ENCODE results near the gene GALNT17.
"Not testable (repeated sequence)": the region's sequence is repeated elsewhere in the genome, so short reads cannot be mapped to it uniquely, and the experiment has no call there.

GALNT17 gene

DNA sequence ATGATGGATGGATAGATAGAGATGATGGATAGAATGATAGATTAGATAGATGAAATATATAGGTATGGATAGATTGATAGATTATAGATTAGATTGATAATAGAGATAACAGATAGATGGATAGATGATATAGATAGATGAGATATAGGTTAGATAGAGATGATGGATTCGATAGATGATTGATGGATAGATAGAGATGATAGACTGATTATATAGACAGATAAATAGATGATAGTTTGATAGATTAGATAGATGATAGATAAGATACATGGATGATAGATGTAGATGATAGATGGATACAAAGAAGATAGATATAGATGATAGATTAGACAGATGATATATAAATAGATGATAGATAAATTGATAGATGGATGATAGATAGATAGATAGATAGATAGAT lies 448.1 kb downstream of the GALNT17 start:
- no peak for DNase-seq

DNA sequence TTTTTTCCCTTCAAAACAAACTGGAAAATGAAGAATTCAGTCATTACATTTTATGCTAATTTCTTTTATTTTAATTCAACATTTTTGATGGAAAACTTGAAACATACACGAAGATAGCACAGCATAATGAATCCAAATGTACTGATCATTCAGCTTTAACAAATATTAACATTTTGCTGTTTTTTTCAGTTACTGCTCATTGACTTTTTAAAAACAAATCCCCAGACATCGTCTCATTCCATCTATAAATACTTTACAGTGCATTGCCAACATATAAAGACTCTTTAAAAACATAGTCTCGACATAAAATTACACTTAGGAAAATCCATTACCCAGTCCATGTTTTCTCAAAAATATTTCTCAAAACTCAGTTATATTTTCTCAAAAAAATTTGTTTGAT lies 452.3 kb downstream of the GALNT17 start:
- DNase-seq = no peak

DNA sequence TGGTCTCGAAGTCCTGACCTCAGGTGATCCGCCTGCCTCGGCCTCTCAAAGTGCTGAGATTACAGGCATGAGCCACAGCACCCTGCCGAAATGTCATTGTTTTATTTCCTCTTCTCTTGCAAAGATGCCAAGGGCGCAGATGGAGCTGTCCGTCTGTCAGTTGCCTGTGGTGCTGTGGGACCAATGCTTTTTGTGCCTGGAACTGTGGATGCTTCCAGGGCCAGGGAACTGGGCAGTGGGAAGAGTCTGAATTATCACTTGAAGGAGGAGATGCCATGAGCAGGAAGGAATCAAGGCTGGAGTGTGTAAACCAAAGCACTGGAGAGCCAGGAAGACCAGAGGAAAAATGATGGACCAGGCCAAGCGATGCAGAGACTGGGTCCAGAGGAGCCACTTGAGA lies 459.9 kb downstream of the GALNT17 start:
- no peak for DNase-seq

DNA sequence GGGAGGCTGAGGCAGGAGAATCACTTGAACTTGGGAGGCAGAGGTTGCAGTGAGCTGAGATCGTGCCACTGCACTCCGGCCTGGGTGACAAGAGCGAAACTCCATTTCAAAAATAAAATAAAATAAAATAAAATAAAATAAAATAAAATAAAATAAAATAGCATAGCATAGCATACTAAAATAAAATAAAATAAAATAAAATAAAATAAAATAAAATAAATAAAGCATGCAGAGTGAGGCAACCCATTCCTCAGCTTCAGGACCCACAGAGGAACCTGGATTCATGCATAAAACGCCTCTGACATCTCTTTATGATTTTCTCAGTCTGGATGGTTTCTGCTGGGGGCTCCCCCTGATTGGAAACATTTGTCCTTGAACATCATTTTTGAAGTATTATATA lies 460.4 kb downstream of the GALNT17 start:
- not testable (repeated sequence) for DNase-seq

DNA sequence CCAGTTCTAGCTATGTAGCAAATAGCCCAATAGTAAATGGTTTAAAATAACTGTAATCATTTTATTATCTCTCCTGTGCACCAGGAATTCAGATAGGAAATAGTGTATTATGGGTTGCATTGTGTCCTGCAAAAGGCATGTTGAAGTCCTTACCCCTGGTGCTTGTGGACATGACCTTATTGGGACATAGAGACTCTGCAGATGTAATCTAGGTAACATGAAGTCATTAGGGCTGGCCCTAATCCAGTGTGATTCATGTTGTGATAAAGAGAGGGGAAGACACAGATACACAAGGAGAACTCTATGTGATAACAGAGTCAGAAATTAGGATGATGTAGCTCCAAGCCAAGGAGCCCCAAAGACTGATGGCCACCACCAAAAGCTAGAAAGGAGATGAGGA lies 462.8 kb downstream of the GALNT17 start:
- no peak for DNase-seq

DNA sequence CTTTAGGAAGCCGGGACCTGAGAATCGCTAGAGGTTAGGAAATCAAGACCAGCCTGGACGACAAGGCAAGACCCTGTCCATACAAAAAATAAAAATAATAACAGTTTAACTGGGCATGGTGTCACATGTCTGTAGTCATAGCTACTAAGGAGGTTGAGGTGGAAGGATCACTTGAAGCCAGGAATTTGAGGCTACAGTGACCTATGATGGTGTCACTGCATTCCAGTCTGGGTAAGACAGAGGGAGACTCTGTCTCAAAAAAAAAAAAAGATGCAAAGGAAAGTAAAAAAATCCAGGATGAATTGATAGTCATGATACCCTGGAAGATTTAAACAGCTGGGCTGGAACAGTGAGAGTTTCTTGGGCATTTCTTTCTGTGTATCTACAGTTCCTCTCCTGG lies 463.2 kb downstream of the GALNT17 start:
- no peak for DNase-seq

DNA sequence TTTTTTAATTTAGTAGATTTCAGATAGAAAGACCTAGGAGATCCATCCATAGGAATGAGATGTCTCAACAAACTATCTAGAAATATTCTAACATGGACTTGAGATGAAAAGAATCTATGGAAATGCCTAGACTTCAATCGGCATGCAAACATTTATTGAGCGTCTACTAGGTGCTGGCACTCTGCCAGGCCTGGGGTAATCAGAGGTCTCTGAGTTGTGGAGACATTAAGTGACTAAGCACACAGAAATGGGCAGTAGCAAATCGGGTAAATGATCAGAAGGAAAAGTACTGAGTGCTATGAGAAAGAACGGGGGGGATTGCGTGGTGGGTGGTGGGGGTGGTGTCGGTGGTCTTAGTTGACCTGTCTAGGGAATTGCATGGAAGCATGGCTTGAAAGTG lies 466.6 kb downstream of the GALNT17 start:
- DNase-seq = no peak

DNA sequence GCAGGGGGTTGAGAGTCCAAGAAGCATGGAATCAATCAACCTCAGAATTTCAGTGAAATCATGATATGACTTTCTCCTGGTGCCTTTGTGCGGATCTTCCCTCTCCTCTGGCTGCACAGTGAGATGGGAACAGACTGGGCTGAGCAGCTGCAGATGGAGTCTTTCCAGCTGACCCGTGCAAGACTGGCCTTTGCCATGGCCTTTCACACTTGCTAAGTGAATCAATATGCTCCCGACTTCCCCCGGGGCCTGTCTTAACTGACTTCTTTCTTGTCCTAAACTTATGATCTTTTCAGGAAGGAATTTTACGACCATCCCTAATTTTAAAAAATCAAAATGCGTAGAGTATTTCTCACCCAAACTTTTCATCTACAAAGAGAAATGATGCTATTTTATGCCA lies 469.9 kb downstream of the GALNT17 start:
- no peak for DNase-seq

DNA sequence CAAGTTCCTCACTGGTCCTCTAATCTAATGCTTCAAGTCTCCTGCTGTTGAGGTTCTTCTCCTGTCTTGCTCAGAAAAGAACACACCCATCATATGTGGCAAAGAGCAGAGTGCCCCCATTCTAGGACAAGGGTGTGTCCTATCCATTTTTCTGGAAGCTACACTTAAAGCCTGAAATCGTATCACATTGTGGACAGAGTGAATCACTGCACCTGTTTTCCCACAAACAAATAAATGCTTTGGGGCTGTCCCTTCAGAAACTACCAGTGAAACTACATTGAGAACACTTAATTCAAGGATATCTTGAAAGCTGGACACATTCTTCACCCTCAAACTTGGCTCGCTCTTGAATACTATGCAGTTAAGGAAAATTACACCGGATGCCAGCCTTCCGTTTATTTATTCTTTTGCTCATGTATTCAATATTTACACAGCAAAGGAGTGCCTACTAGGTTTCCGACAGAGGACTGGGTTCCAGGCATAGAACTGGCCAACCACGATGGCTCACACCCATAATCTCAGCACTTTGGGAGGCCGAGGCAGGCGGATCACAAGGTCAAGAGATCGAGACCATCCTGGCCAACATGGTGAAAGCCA lies 473.0 kb downstream of the GALNT17 start:
- DNase-seq = no peak

DNA sequence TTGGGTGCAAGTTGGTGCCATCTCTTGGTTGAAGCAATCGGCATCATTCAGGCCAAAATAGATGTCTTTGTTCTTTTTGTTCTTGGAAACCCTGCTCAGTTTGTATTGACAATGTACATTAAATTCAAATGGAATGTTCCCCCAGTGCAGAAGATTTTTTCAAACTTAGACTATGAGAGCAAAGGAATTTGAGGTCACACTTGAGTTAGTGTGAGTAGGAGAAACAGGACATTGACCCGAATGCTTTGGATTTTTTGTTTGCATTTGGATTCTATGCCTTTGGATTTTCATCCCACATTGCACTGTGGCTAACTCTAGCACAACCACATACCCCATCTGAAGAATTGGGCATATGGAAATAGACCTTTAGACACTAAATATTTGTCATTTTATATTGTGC lies 480.0 kb downstream of the GALNT17 start:
- no peak for DNase-seq

DNA sequence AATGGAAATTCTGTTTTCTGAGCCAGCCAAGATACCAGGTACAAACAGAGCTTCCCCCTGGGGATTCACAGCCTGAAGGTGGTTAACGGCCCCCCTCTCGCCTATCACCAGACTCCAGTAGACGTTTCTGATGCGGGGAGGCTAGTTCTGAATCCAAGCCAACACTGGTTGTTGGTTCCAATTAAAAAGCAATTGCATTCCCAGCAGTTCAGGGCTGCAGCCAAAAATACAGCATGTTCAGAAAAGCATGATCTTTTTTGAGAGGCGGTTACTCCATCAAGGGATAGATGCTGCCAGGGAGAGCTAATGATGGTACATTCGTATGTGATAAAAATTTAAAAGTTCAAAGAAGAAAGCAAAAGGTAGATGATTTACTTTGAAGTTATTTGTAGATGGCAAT lies 481.0 kb downstream of the GALNT17 start:
- DNase-seq = no peak

DNA sequence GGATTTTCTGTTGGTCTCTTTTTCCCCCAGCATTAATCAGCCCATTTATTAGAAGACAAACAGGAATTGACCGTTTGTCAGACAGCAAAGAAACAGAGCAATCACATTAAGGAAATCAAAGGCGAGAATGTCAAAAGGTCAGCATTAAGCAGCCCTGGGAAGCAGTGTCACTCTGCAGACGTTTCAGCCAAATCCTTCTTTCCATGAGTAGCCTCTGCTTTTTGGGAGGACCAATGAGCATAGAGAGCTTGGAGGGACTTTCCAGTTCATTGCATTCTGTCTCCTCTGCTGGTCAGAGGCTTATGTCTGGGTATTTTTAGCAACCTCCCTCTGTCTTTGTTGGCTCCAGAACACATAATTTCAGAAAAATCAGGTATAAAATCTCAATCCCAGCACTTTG lies 481.4 kb downstream of the GALNT17 start:
- DNase-seq = no peak

DNA sequence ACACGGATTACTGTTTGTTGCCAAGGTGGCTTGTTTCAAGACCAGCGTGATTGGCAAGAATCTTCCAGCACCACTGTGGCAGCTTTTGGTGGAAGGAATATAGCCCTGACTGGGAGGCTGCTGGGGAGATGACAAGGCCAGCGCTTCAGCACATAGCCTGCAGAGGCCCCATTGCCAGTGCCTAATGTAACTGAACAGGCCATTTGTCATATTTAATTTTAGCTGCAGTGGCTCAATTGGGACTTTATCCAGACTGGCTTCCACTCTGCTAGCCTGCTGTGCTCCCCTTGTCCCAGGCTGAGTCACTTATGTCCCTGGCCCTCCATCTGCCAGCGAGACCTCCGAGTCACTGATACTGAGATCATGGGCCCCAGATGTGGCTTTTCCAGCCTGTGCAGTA lies 483.1 kb downstream of the GALNT17 start:
- no peak for DNase-seq

DNA sequence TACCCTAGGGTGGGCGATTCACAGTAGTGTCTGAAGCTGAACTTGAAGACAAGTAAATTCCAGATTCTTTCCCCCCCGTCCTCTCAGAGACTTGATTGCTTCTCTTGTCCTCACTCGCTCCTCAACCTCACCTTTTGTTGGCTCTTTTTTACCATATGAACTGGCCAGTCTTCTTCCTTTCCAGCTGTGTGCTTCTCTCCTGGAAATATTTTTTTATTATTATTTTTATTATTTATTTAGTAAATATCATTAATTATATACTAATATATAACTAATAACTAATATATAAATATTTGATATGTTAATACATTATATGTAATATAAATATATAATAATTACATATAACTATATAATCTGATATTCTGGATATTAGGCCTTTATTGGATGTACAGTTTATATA lies 484.3 kb downstream of the GALNT17 start:
- DNase-seq = no peak

DNA sequence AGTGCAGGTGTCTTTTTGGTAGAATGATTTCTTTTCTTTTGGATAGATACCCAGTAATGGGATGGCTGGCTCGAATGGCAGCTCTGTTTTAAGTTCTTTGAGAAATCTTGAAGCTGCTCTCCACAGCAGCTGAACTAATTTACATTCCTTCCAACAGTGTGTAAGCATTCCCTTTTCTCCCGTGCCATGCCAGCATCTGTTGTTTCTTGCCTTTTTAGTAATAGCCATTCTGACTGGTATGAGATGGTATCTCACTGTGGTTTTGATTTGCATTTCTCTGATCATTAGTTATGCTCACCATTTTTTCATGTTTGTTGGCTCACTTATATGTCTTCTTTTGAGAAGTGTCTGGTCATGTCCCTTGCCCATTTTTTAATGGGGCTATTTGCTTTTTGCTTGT lies 486.3 kb downstream of the GALNT17 start:
- DNase-seq = no peak

DNA sequence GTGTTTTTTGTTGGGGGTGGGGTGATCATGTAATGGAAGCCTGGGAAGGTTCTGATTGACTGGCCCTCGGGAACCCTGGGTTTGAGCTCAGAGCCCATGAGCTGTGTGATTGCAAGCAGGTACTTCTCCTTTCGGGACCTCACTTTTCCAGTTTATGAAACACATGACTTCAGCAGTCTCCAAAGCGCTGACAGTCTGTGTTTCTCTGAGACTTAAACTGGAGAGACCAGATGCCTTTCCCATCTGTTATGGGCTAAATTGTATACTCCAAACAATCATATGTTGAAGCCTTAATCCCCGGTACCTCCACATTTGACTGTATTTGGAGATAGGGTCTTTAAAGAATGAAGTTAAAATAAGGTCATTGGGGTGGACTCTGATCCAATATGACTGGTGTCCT lies 493.6 kb downstream of the GALNT17 start:
- no peak for DNase-seq

DNA sequence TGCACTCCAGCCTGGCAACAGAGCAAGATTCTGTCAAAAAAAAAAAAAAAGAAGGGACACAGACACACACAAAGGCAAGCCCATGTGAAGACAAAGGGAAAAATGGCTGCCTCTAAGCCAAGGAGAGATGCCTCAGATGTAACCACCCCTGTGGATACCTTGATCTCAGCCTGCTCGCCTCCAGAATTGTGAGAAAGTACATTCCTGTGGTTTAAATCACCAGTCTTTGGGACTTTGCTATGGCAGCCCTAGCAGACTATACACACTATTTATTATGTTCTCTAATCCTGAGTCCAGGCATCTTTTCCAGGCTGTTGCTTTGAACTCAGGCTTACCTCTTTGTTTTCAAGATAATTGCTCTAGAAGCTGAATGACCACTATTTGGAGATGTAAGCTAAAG lies 494.3 kb downstream of the GALNT17 start:
- no peak for DNase-seq

DNA sequence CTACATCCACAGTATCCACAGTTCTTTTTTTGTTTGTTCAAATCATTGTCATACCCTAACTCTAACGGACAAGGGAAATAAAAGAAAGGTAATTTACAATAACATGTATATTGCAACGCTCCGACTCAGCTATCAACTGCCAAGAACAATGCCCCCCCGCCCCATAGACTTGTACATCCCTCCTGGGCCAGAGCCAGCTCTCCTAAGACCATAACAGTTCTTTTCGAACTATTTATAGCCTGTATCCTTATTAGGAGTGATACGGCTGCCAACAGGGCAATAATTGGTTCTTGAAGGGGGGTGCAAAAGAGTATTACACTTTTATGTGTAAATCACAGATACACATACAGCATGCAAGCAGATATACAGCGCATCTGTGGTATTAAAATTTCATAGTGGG lies 495.7 kb downstream of the GALNT17 start:
- DNase-seq = no peak

DNA sequence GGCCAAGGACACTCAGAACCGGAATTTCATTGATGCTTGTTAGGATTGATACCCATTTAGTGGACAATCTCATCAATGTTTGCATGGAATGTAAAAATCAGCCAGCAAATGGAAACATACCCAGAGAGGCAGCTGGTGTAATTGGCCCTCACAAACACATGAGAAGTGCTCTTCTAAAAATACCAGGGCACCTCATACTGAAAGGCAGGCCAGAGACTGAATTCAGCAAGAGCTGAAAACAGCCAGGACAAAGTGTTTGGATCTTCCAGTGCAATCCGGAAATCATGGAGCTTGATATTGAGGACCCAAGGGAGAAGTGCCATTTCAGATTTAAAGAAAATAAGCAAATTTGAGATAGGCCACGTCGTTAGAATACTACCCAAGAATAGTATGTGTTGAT lies 498.6 kb downstream of the GALNT17 start:
- DNase-seq = no peak

DNA sequence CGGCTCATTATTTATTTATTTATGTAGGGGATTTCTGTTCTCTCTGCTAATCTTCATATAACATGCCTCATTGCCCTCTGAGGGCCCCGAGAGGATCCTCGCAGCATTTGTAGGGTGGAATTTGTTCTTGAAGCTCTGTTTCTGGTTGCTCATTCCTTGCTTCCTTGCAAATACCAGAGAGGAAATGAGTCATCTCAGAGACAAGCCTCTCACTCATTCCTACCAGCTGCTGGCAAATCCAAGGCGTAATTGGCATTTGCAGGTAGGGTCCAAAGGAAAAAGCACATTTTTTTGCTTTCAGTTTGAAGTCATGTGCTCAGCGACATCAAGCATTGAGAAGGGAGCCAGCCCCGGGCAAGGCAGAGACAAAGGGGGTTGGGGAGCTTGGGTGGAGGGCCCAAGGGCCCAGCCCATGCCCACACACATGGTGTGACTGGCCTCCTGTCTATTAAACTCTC lies 501.6 kb downstream of the GALNT17 start:
- no peak for DNase-seq

DNA sequence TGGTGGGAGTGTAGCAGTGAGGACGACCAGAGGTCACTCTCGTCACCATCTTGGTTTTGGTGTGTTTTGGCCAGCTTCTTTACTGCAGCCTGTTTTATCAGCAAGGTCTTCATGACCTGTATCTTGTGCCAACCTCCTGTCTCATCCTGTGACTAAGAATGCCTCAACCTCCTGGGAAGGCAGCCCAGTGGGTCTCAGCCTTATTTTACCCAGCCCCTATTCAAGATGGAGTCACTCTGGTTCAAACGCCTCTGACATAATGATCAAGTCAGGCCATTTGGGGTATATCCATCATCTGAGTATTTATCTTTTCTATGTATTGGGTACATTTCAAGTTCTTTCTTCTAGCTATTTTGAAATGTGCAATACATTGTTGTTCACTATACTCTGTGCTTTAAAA lies 503.9 kb downstream of the GALNT17 start:
- DNase-seq = not testable (repeated sequence)

DNA sequence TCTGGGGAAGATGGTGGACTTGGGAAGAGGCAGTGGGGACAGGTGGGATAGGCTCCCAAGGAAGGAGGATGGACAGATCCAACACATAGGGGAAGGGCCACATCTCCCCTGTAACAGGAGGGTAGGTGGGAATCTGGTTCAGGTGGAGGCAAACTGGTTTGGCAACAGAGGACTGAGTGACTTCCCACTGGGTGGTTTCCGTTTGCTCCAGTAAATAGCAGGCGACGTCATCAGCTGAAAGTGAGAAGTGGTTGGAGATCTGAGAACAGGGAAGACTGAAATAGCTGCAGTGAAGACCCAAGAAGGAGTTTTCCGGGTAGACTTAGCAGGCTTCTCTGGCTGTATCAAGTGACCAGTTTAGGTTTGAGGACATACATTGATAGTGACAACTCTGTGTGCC lies 504.4 kb downstream of the GALNT17 start:
- DNase-seq = no peak

DNA sequence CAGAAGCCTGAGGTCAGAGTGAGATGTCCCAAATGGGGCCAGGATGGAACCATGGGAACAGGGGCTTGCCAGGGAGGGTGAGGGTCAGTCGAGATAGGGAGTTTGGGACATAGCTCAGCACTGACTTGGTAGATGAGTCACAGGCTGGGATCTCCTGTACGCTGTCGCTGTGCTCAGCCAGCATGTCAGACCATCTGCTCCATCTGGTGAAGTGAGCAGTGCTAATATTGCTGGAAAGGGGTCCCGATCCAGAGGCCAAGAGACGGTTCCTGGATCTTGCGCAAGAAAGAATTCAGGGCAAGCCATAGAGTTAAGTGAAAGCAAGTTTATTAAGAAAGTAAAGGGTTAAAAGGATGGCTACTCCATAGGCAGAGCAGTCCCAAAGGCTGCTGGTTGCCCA lies 505.6 kb downstream of the GALNT17 start:
- no peak for DNase-seq

DNA sequence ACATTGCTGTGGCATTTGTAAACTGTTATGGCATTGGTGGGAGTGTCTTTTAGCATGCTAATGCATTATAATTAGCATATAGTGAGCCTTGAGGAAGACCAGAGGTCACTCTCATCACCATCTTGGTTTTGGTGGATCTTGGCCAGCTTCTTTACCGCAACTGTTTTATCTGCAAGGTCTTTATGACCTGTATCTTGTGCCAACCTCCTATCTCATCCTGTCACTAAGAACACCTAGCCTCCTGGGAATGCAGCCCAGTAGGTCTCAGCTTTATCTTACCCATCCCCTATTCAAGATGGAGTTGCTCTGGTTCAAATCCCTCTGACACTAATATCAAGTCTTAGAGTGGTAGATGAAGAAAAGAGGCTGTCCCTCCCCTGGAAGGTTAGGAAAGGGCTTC lies 506.2 kb downstream of the GALNT17 start:
- DNase-seq = no peak

DNA sequence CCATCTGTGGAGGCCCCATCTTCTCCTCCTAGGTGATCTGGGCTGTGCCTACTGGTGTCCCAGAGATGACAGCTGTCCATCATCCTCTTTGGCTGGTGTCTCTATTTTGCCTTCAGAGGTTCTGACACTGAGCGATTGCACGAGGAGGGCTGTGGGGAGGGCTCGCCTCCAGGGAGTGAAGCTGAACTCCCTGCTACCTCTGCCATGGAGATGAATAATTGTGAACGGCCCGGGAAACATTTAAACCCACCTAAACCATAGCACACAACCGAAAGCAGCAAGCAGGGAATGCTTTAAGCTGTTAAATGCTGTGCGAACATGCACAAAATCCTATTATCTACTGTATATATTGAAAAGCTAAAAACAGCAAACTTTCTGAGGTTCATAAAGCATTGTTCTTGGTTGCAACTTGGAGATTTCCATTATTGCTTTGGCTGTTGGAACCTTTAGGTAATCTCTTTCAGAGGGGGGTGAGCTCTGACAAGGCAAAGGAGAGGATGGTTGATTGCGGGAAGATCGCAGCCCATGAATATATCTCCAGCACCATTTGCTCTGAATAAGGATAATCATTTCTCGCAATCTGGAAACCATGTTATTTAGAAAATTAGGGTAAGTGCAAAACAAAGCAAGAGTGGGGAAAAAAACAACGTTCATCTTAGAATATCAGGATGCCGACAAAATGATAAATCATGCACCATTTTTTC lies 507.6 kb downstream of the GALNT17 start:
- no peak for DNase-seq
